Epithelial cell of proximal tubule (primary cell): ENCODE measurements around the gene HSPB9. TPM values are rescaled to one million over a fixed set of nuclear protein-coding genes. Genes with fewer than 3 reads are reported as not detected.

Experiments used
- DNase-seq: peaks from one replicate; pipeline ENCODE4 v3.0.0-alpha.2; 2011; ENCODE audit warnings: low read depth
- H3K4me3 ChIP-seq: 2 replicates; pipeline ENCODE4 v1.5.1; 2011; ENCODE audit warnings: low read depth, mild to moderate bottlenecking, low read length
- CTCF ChIP-seq: conservative IDR thresholded peaks from 2 replicates; pipeline ENCODE4 v1.5.1; 2012; ENCODE audit warnings: low read depth, mild to moderate bottlenecking, low read length
- total RNA-seq: library from RNA; depleted of rRNA; stranded (reverse); fragments of >200 nt; gene quantifications from 2 replicates; pipeline ENCODE4 v1.2.3, GENCODE V29; 2015

The HSPB9 gene
- not detected in 2 replicates for total RNA-seq

GRCh38 chr17:42122371-42123303 is at the start of gene HSPB9:
Gene HSPB9 (plus strand): TSS chr17:42122804. CDS start chr17:42122851, 47 bp downstream.
- no peak for TF ChIP-seq CTCF
- DNase-seq: no peak
- H3K4me3 ChIP-seq: no peak within 1 kb of the TSS

- H3K4me3 ChIP-seq: no peak overlapping the region
- DNase-seq: no peak
- no peak for TF ChIP-seq CTCF
Observed at GRCh38 chr17:42075789-42076188, 46.8 kb upstream of the HSPB9 start.

- DNase-seq: no peak
- TF ChIP-seq CTCF: no peak
- no peak overlapping the region for H3K4me3 ChIP-seq
Observed at GRCh38 chr17:42076797-42077559, 45.6 kb upstream of the HSPB9 start.

GRCh38 chr17:42077755-42078154 is 44.8 kb upstream of the HSPB9 start:
- no peak for TF ChIP-seq CTCF
- H3K4me3 ChIP-seq: no peak overlapping the region
- DNase-seq: no peak

GRCh38 chr17:42078396-42079043 is 44.1 kb upstream of the HSPB9 start:
- no peak for DNase-seq
- no peak for TF ChIP-seq CTCF
- H3K4me3 ChIP-seq: no peak overlapping the region

- no peak for TF ChIP-seq CTCF
- H3K4me3 ChIP-seq: no peak overlapping the region
- no peak for DNase-seq
Observed at GRCh38 chr17:42079541-42079940, 43.1 kb upstream of the HSPB9 start.
